Inferior parietal cortex (tissue), 1 donor: ENCODE results near the gene SH3YL1.

Experiments
- DNase-seq: peaks from one replicate; pipeline ENCODE4 v3.0.0-alpha.2; 2016; ENCODE audit errors: extremely low spot score

Gene SH3YL1

DNA sequence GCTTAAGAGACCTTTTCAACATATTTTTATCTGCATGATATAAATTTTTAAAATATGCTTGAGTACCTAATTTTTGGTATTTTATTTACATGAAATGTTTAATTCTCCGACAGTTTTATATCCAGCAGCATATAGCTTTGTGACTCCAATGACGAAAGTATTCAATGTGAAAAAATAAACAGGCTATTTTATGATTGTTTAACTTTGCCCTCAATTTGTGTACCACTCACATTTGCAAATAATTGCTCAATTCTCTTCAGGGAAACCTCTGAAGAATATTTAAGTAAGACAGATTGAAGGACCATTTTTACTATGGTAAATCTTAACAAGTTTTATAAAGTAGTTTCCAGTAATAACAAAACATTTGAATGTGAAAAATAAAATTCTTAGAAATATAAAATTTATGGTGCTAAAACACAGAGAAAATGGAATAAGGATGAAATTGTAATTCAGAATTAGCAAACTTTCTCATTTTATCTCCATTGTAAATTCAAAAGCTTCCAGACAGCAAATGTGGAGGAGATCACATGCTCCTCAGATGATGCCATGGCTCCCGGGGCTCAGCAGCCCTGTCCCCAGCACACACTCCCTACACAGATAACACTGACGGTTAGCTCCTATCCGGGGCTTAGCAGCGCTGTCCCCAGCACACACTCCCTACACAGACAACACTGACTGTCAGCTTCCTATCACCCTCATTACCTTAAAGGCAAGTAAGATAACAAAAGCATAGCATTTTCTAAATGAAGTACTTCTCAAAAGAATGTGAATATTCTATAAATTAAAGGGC is 39.7 kb downstream of the SH3YL1 start:
- DNase-seq = no peak

DNA sequence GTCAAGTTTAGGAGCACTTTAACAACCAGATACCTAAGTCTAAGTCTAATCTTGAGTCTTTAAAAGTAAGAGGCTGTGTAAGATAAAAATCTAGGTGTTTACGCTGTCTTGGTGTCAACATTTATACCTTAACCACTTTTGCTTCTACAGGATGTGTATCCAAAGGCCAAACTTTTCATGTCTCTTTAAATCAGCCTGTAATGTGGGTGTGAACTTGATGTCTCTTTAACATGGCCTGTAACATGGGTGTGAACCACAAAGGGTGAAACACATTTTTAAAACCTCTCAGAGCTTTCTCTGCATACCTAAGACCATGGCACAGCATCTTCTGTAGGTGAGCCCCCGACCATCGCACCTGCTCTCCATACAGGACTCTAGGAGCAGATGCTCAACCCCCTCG is 40.4 kb downstream of the SH3YL1 start:
- no peak for DNase-seq

DNA sequence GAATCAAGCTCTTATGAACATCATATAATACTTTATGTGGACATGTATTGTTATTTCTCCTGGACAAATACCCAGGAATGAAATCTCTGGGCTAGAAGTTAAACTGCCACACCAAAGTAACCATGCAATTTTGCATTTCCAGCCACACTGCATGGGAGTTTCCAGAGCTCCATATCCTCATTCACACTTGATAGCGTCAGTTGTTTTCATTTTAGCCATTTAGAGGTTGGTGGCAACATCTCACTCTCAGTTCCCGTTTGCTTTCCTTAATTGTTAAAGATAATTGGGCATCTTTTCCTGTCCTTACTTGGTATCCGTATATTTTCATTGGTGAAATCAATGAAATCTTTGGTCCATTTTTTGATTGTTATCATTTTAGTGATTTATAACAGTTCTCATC is 47.8 kb downstream of the SH3YL1 start:
- no peak for DNase-seq

DNA sequence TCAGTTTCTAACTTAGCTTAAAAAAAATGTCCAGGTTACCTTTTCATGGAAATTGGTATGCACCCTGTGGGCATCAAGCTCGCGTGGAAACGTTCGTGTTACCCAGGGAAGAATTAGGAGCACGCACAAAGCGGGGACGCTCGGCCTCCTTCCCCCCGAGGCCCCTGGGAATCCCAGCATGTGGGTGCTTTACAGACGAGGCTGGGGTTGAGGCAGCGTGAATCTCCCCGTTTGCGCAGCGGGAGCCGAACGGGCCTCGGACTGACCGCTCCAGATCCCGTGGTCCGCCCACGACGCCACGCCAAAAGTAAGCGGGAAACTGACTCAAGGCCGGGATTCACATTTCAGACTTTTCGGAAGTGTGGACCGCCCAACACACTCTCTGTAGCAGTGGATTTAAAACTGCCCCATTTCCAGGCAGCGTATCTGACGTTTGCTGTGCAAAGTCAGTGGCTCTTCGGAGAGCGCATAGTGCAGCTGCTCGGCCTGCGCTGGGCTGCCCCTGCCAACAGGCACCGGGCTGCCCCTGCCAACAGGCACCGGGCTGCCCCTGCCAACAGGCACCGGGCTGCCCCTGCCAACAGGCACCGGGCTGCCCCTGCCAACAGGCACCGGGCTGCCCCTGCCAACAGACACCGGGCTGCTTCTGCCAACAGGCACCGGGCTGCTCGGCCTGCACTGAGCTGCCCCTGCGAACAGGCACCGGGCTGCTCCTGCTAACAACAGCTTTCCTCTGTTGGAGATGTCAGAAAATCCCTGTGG is 49.7 kb downstream of the SH3YL1 start:
- no peak for DNase-seq

DNA sequence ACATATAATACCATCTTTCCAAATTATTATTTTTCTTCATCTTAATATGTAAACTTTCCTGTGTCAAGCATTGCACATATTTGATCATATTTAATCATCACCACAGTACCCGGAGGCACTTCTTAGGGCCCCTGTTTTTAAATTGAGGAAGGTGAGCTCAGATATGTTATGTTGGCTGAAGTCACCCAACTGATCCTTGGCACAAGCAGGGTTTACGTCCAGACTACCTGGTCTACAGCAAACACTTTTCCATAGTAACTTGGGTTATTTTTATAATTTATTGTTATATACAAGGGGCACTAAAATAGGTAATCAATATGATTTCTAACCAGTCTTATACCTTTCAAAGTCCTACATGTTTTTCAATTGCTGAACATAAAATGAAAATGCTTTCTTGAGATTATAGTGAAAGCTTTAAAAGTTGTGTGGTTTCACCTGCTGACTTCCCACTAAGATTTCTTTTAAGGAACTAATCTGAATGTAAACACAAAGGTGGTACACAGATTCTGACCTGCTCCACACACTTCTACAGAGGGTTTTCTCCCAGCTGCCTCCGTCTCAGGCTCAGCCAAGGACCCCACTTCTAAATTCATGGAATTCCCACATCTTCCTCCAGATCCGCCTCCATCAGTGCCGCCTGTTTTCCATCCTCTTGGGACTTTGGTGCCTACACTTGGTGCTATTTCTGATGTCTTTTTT is 52.2 kb downstream of the SH3YL1 start:
- DNase-seq = no peak

DNA sequence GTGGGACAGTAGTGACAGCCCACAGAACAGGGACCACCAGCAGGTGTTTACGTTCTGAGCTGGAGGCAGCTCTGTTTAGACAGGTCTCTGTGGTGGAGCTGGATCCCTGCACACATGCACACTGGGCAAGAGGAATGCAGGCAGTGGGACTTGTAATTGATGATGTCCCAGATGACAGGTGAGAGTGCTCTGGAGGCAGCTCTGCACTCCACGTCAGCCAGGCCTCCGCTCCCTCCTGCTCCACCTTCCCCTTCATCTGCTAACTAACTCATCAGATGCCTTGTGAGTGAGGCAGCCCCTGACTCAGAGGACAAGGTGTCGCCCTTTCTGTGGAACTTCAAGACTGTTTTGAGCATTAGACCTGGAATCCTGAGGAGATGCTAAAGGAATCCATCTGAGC is 53.2 kb downstream of the SH3YL1 start:
- DNase-seq = no peak

DNA sequence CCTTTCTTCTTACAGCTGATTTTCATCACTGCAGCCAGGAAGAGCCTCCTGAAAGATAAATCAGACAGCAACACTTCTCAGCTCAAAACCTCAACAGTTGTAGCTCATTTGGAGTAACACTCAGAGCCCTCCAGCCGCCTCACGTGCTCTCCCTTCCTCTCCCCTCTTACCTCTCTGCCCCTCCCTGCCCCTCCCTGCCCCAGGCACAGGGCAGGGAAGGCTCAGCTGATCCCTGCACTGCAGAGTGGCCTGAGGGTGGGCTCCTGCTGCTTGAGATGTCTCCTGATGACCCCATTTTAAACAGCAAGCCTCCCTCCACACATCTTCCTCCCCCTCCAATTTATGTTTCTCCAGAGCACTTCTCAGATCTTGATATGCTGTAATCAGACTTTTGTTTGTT is 54.4 kb downstream of the SH3YL1 start:
- no peak for DNase-seq

DNA sequence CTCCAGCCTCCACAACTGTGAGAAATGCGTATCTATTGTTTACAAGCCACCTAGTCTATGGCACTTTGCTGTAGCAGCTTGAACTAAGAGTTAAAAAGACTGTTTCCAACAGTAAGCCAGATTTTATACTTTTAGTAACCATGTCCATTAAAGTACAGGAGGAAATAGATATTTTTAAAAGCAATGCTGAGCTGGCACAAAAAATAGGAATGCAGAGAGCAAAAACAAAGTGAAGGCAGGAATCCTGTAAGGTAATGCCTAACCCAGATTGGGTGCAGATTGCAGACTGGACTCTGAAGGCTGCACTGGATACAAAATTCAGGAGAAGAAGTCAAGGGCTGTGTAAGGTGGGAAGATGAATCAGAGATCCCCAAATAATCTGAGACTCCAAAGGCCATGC is 55.5 kb downstream of the SH3YL1 start:
- no peak for DNase-seq

DNA sequence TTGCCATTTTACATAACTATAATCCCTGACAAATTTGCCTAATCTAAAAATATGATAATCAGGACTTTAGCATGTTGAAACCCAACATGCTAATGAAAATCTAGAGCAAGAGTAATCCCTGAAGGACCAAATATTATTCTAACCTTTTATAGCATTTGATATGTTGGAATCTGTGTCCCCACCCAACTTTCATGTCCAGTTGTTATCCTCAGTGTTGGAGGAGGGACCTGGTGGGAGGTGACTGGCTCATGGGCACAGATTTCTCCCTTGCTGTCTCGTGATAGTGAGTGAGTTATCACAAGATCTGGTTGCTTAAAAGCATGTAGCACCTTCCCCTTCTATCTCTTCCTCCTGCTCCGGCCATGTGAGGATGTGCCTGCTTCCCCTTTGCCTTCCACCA is 59.8 kb downstream of the SH3YL1 start:
- DNase-seq = no peak

DNA sequence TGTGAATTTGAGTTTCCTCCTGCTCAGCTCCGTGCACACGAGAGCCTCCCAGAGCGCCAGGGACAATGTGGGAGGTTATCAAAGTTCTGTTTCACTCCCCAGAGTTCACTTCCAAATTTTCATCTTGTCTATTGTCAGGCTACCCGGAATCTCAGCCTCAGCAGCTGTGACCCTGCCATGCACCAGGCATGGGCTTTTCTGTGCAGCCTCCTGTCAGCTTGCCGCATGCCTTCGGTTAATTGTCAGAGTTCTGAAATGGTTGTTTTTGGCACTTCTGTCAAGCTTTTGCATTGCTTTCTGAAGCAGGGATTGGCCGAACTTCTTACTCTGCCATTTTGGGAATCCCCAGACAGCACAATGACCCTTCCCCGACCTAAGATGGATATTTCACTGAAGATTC is 60.4 kb downstream of the SH3YL1 start:
- DNase-seq = no peak

DNA sequence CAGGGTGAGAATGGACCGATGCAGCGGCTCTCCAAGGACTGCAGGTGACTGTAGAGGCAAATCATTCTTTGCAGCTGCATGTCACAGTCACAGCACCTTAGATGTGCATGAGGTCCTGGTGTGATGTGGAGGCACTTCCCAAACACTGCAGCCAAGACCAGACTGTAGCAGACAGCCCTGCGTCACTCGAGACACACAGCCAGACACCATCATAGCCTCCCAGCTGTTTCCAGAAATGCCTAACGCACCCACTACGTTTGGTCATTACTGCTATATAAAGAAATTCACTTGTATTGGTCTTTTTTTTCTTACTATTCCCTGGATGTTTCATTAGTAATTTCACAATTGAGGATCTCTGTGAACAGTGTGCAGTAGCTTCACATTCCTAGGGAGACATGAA is 60.9 kb downstream of the SH3YL1 start:
- no peak for DNase-seq

DNA sequence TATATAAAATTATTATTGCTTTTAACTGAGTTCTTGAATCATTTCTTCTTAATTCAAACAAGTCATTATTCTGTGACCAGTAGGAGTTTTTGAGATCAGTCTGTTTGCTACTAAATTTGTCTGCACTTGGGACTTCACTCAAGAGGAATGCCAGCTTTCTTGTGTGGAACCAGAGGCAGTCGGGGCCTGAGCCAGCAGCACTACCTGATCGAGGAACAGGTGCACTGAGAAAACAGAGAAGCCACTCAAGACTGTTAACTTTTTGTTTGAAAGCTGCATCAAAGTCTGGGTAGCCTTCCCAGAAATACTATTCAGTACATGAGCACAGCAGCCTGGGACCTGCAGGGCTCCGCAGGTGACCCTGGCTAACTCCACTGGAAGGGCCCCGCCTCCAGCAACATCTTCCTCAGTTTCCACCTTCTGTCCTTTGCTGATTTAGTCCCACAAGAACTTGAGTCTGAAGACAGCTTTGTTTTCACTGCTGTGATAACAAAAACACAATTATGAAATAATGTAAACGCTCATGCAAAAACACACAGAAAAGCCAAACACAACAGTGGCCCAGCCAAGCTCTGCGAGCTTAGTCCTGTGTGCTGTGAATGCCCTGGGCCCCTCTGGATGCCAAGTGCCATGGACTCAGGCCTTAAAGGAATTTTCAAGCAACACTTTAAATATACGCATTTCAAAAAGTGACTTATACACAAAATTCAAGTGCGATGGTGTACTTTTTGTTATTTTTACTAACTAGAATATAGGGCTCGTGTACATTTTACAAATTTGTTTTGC is 62.0 kb downstream of the SH3YL1 start:
- DNase-seq = no peak

DNA sequence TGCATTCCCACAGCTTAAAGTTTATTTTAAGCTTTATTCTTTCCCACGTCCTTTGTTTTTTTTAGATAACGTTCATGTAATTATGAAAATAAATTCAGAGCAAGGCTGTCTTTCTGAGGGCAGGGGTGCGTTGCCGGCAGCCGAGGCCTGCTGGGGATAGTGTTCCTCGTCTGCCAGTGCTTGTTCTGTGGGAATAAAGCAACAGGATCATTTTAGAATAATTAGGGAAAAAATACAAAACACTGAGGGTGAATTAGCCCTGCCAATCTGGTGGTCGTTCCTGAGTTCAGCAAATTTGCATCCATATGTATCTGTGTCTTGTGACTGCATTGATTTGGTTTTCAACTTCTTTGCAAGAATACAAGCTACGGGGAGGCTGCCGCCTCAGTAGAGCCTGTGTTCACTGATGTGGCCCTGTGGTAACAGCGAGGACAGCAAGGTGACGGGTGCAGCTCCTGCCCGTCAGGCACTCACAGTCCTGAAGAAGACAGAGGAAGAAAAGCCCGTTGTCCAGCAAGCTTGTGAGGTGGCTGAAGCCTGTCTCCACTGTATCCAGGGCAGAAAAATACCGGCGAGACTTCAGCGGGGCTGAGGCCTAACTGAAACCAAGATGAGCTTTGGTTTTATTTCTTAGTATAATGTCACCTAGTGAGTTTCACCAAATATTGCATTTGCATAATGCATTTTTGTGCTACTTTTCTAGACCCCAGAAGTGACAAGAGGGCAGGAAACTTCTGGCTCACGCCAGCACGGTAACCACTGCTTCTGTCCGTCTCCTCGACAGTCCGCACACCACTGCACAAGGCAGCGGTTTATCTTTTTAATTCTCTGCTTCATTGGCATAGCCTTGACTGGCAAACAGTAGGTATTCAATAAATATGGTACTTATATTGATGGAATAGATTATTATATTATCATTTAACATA is 64.5 kb downstream of the SH3YL1 start:
- no peak for DNase-seq

DNA sequence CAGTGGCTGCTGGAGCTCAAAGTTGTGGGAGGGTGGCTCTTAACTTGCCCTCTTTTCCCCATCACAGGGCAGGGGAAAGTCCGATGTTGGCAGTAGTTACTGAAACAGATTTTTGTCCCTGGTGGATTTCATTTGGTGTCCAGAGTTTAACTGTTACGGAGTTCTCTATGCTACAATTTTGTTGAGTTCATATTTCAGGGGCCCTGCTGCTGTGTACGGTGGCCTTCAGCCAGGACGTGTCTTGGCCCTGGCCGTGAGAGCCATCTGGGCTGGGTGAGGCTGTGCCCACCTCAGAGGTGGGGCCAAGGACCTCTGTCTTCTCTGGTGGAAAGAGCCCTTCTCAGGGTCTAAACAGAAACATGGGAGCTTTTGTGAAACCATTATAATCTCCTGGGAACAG is 67.4 kb downstream of the SH3YL1 start:
- DNase-seq = no peak

DNA sequence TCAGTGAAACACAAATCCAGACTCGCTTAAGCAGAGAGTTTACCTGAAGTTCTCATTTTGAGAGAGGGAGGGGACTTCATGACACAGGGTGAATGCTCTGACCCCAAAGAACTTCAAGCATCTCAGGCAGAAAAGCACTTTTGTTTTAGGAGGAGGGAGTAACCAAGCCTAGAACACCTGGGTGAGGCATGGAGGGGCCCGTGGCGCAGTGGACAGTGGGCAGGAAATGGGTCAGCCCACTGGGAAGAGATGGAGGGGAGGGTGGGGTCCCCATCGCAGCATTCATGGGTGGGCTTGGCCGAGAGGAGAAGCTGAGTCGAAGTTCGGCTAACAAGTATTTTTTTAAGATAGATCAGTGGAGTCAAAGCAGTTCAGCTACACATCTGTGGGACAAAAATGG is 67.9 kb downstream of the SH3YL1 start:
- no peak for DNase-seq

DNA sequence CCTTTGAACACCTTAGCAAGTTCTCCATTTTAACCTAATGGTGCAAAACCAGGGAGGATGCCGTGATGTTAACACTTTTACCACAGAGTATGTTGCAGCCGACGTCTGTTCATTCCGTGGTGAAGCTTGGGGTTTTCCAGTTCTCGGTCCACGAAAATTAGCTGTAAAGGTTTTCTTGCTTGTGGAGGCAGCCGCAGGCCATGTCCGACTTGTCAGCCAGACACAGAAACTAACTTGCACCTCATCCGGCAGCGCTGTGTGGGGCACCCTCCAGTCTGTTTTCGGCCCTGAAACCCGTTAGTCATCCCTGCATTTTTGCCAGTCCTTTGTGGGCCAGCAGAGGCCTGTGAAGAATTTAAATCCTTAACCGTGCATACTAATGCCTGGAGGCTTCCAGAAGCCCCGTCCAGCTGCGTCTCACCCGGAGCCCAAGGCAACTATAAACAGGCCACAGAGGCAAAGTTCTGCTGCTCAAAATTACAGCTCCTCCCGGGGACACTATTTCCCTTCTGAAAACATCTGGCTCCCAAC is 70.6 kb downstream of the SH3YL1 start:
- DNase-seq = no peak

DNA sequence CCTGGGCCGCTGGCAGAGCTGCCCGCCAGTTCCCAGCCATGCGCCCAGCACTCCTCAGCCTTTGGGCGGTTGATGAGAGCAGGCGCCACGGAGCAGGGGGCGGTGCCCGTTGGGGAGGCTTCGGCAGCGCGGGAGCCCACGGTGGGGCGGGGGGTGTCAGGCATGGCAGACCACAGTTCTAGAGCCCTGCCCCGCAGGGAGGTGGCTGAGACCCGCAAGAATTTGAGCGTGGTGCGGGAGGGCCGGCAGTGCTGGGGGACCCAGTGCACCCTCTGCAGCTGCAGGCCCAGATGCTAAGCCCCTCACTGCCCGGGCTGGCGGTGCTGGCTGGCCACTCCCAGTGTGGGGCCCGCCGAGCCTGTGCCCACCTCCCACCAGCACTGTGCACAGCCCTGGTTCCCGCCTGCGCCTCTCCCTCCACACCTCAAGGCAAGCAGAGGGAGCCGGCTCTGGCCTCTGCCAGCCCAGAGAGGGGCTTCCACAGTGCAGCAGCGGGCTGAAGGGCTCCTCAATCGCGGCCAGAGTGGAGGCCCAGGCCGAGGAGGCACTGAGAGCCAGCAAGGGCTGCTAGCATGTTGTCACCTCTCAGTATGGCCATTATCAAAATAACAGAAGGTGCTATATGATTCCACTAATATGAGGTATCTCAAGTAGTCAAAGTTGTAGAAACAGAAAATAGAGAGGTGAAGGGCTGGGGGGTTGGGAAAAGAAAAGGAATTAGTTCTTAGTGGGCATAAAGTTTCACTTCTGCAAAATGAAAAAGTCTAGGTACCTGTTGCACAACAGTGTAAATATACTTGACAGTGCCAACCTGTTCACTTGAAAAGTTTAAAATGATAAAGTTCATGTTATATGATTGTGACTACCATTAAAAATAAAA is 72.3 kb downstream of the SH3YL1 start:
- DNase-seq = no peak

DNA sequence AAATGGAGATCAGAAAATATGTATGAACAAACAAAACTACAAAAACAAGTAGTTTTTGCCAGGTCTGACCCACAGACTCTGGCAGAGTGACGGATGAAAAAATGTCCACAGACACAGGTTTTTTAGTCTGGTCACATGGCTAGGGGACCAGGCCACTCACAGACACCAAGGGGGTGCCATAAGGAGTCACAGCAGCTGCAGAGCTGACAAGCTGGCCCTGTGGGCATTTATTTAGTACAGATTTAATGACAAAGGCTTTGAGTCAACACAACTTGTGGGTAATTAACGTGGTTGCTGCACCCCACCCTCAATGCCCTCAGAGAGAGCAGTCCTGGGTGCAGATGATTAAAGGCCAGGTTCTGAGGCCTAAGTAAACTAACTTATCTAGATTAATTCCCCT is 76.0 kb downstream of the SH3YL1 start:
- DNase-seq = no peak

DNA sequence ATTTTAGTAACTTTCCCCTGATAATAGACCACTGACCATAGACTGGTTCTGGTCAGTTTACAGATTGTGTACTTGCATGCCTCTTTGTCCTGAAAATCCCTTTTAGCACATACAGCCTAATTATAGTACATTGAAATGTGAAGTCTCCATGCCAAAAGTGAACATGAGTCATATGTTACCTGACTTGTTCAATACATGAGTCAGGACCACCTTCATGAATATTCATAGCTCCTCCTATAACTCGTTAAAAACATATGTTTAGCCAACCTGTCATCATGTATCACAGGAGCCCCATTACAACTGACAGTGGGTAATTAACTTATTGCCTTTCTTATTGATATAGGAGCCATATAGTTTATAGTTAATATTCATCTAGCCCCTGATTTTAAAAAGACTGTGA is 78.6 kb downstream of the SH3YL1 start:
- DNase-seq = no peak

DNA sequence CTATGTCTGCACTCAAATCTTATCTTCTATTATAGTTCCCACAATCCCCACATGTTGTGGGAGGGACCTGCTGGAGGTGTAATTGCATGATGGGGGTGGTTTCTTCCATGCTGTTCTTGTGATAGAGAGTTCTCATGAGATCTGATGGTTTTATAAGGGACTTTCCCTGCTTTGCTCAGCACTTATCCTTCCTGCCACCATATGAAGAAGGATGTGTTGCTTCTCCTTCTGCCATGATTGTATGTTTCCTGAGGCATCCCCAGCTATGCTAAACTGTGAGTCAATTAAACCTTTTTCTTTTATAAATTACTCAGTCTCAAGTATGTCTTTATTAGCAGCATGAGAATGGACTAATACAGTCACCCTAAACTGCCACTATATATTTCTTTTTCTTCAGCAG is 79.1 kb downstream of the SH3YL1 start:
- no peak for DNase-seq
